ENCODE results near the gene CYB5R3.

DNA sequence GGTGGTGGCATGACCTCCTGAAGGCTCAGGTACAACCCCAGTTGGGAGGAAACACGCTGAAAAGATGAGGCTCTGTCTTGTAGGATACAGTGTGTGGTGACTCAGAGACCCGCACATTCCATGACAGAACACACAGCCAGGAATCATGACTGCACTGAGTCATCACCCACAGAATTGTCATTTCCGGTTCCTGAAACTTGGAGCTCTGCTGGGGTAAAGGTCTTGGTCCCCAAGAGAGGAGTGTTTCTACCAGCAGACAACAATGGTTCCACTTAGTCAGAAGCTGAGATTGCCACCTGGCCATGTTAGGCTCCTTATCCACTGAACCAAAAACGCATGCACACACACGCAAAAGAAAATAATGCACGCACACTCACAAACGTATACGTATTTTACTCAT is 31.5 kb upstream of the CYB5R3 start:
- TF ChIP-seq CTCF (IDR thresholded peaks at IDR 0.05; ENCODE audit: insufficient read depth, low read length) (no peak), POLR2AphosphoS5 (IDR thresholded peaks at IDR 0.05; ENCODE audit: low read depth) (no peak), GABPA (IDR thresholded peaks at IDR 0.05; ENCODE audit: low read depth) (no peak)
- TF ChIP-seq, protein P1, sequence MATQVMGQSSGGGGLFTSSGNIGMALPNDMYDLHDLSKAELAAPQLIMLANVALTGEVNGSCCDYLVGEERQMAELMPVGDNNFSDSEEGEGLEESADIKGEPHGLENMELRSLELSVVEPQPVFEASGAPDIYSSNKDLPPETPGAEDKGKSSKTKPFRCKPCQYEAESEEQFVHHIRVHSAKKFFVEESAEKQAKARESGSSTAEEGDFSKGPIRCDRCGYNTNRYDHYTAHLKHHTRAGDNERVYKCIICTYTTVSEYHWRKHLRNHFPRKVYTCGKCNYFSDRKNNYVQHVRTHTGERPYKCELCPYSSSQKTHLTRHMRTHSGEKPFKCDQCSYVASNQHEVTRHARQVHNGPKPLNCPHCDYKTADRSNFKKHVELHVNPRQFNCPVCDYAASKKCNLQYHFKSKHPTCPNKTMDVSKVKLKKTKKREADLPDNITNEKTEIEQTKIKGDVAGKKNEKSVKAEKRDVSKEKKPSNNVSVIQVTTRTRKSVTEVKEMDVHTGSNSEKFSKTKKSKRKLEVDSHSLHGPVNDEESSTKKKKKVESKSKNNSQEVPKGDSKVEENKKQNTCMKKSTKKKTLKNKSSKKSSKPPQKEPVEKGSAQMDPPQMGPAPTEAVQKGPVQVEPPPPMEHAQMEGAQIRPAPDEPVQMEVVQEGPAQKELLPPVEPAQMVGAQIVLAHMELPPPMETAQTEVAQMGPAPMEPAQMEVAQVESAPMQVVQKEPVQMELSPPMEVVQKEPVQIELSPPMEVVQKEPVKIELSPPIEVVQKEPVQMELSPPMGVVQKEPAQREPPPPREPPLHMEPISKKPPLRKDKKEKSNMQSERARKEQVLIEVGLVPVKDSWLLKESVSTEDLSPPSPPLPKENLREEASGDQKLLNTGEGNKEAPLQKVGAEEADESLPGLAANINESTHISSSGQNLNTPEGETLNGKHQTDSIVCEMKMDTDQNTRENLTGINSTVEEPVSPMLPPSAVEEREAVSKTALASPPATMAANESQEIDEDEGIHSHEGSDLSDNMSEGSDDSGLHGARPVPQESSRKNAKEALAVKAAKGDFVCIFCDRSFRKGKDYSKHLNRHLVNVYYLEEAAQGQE (IDR thresholded peaks at IDR 0.05; ENCODE audit: insufficient replicate concordance, low read depth), result no peak
